ENCODE measurements around the gene TUBA4B.
"Not testable (repeated sequence)": the region's sequence is repeated elsewhere in the genome, so short reads cannot be mapped to it uniquely, and the experiment has no call there.

Gene TUBA4B

GRCh38 chr2:219290381-219291171 lies 37.5 kb downstream of the TUBA4B start:
- no peak for DNase-seq (ENCODE audit: low read depth in 2 of 2)

- no peak for DNase-seq (ENCODE audit: low read depth in 2 of 2)
These were observed 38.4 kb downstream of the TUBA4B start for GRCh38 chr2:219291394-219291793.

DNA sequence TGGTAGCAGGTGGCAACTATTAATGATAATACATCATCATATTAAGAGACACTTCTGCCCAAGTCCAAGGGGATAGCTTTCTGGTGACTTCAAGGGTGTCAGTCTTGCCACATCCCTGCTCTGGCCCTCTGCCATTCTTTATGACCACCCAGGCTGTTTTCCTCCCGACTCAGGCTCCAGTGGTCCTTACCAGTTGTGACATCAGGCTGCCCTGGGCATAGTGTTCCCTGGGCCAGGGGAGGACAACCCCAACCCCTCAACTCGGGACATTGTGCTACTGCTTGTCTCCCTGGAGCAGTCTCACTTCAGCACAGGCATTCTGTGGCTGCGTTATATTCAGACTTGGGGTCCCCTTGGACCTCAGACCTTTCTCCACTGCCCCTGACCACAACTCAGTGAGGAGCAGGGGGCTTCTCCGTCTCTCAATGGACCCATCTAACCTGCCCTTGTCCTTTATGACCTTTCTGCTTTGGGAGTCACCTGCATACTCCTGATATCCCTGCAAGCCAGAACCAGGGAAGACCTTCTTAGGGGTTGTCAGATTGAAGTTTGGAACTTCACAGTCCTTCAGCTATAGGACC lies 39.0 kb downstream of the TUBA4B start:
- no peak for DNase-seq (ENCODE audit: low read depth in 2 of 2)

- no peak for DNase-seq (ENCODE audit: low read depth in 2 of 2)
These were observed 39.6 kb downstream of the TUBA4B start for GRCh38 chr2:219292616-219293015.

- DNase-seq (ENCODE audit: low read depth in 2 of 2) = no peak
These were observed 40.7 kb downstream of the TUBA4B start for GRCh38 chr2:219293736-219294231.

DNA sequence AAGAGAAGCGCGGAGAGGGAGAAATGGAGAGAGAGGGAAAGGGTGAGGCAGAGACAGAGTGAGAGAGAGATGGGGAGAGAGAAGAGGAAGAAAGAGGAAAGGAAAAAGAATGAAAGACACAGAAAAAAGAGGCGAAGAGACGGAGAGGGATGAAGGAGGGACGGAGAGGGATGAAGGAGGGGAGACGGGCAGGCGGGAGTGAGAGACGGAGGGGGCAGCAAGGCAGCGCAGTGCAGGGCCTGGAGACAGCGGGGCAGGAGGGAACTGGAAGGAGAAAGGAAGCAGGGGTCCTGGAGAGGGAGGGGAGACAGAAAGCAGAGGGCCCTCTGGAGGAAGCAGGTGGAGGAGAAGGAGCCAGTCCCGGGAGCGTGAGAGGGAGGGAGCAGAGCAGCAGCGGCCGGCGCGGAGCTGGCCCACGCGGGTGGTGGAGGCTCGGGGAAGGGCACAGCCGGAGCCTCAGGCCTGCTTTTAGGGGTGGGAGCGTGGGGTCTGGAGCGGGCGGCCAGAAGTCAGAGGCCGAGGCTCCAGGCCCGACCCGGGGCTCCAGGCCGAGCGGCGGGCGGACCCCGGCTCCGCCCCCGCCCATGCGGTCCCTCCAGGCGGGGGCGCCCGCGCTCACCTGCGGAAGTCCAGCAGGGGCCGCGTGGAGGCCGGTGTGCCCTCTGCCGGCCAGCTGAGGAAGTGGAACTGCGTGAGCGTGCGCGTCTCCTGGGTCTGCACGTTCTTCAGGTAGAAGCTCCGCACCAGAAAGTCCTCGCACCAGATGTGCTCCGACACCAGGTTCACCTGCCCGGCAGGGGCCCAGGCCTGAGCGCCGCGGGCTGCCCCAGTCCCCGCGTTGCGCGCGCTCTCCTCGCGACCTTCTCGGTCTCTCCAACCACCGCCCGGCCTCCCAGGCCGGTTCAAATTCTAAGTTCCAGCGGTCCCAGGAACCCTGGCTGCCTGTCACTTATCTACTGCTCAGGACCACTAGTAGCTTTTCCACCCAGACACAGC lies 41.6 kb downstream of the TUBA4B start:
- DNase-seq (ENCODE audit: low read depth in 2 of 2) = peak; percentile 80 to 81

DNA sequence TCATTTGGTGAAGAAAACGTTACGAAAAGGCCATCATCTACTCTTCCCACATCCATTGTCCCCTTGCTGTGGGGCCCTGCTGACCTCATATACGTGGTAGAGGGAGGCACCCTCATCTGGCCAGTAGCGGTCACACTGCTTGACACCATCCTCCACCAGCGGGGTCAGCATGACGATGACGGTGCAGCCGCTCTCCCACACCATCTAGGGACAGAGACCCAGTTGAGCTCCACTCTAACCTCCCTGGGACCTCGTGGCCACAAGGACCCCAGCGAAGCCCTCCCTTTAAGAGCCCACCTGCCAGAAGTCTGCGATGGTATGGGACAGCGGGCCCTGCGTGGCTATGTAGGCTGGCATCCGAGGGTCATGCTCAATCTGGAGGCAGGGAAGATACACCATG lies 43.1 kb downstream of the TUBA4B start:
- DNase-seq (ENCODE audit: low read depth in 2 of 2) = no peak

DNA sequence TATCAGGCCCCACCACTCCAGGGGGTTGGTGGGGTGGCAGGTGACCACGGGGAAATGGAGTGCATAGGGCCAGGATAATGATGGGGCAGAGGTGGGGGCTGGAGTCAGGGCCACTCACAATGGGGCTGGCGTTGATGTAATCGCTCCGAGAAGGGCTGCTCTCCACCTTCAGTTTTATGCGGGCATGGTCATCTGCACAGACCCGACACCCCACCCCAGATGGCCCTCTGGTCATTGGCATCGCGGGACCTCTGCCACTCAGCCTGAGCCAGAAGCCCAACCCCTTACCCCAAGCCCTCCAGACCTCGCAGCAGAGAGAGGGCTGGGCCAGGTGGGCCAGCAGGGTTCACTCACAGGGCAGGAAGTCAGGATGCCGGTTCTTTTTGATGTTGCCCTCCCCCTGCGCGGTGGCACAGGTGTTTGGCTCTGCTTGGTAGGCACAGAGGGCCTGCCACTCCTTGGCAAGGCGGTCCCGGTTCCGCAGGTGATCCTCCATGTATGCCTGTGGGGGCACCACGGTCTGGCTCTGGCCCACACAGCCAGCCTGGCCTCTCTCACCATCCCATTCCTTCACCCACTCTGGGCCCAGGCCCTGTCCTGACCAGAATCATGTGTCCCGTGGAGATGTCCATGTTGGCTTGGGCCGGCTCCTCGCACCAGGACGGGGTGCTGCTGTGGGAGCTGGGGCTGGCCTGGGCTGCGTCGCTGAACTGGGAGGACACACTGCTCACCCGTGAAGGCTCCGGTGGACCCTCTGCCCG lies 43.8 kb downstream of the TUBA4B start:
- DNase-seq (ENCODE audit: low read depth in 2 of 2) = no peak

- no peak for DNase-seq (ENCODE audit: low read depth in 2 of 2)
These were observed 44.9 kb downstream of the TUBA4B start for GRCh38 chr2:219297766-219298456.

DNA sequence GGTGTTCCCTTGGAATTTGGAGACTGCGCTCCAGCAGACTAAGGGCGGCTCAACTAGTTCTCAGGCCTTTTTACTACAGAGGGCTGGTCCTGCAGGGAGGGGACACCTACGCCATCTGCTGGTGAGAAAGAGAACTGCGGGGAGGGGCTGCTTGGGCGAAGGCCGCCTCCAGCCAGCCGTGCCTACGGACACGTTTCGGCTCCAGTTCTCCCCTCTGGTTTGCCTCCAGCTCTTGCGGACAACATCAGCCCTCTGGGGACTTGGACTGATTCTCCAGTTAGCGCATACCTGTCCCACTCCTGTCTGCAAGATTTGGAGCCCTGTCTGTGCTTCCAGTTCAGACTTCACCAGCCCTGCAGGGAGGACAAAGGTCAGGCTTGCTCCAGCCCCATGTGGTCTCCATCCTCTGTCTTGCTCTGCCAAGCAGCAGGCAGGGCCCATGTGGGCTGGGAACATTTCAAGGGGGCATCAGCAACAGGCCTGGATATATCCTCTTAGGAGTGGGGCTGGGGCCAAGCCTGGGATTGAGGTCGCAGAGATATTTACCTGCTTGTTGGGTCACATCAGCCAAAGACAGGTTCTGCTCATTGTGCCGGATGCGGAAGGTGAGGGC lies 45.8 kb downstream of the TUBA4B start:
- DNase-seq (ENCODE audit: low read depth in 2 of 2) = peak; percentile 73 to 83

GRCh38 chr2:219299372-219299760 lies 46.3 kb downstream of the TUBA4B start:
- no peak for DNase-seq (ENCODE audit: low read depth in 2 of 2)

DNA sequence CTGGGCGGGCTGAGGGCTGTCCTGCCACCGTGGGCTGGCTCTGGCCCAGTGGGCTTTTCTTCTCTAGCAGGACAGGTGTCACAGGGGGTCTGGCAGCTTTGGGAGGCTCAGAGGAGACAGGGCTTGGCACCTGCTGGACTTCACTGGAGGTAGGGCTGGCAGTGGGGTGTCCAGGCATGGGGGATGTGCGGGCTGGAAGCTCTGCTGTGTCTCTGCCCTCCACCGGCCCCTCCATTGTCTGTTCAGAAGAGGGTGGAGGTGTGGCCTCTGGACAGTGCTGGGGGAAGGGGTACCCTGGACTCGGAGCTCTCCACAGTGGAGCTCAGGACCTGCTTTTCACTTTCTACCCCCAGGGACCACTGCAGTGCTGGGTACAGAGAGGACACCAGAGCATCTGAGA lies 47.0 kb downstream of the TUBA4B start:
- DNase-seq (ENCODE audit: low read depth in 2 of 2) = no peak

DNA sequence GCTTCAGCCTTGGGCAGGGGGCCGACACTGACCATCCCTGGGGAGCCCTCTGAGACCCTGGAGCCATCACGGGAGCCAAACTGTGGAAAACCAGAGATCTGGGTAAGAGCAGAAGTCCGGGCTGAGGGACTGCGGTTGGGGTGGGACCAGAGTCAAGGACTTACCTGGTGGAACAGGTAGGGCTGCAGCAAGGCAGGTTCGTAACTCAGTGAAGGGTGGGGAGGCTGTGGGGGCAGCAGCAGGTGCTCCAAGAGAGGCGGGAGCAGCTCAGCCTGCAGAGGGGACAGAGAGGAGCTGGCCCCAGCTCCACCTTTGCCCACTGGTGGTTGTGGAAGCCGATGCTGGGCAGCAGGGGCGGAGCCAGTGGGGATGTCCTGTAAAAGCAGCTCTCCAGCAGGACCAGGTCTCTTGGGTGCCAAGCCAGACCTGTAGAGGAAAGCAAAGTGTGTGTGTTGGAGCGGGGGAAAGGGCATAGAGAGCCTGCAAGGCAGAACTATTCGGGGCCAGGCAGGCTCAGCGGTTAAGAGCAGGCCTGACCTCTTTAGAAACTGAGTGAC lies 49.4 kb downstream of the TUBA4B start:
- DNase-seq (ENCODE audit: low read depth in 2 of 2) = no peak

DNA sequence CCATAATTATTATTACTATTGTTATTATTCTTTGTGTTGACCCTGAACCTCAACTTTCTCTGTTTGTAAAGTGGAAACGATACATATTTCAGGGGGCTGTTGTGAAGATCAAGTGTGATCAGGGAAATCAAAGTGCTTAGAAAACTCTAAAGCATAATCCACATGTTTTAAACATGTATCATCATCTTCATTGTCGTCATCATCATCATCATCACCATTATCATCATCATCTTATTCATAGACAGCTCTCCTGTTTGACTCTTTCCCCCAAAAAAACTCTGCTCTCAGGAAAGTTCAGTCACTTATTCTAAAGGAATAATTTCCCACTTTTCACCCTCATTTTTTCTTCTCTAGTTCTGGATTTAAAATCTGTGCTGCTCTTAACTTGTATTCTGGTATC lies 51.2 kb downstream of the TUBA4B start:
- DNase-seq (ENCODE audit: low read depth in 2 of 2) = no peak

GRCh38 chr2:219306047-219306446 lies 53.0 kb downstream of the TUBA4B start:
- DNase-seq (ENCODE audit: low read depth in 2 of 2) = no peak

DNA sequence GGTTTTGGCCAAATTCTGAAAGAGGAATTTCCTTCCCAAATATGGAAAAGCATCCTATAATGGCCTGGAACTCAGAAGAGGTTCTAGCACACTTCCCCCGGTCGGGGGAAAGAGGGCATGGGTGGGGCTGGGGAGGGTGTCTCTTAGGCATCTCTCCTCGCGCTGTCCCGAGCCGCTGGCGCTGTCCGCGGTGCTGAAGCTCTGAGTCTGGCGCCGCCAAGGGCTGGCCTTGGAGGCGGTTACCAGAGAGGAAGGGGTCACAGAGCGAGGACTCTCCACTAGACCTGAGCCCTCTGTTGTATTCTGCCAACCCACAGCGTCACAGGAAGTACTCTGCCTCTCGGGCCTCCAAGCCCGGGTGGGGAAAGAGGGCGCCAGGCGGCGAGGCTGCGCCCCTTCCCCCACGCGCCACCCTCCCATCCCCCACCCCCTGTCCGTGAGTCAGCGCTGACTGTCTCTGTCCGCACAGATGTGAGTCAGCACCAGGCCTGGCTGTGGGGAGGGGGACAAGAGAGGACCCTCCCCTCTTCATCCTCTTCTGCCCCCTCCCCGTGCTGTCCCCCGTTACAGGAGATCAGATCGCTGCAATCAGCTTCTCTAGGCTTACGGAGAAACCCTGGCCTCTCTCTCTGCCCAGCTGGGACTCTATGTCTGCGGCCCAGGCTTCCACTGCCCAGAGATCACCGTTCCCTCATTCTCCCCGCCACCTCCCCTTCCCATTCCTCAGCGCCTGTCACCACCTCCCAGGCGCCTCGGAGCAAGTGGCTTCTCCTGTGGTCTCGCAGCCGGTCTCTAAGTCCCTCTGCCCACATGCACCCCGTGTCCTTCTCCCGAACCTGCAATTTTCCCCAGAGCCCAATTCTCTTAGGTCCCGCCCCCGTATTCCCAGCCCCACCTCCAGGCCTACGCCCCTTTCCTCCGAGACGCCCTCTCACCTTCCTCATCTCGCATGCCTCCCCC lies 55.4 kb downstream of the TUBA4B start:
- peak; percentile 32 to 37 for DNase-seq (ENCODE audit: low read depth in 2 of 2)

- DNase-seq (ENCODE audit: low read depth in 2 of 2) = no peak
These were observed 56.2 kb downstream of the TUBA4B start, which contains the start of gene PTPRN for GRCh38 chr2:219309278-219309677. PTPRN (minus strand) TSS chr2:219309401; CDS start chr2:219309332, 69 bp downstream.

DNA sequence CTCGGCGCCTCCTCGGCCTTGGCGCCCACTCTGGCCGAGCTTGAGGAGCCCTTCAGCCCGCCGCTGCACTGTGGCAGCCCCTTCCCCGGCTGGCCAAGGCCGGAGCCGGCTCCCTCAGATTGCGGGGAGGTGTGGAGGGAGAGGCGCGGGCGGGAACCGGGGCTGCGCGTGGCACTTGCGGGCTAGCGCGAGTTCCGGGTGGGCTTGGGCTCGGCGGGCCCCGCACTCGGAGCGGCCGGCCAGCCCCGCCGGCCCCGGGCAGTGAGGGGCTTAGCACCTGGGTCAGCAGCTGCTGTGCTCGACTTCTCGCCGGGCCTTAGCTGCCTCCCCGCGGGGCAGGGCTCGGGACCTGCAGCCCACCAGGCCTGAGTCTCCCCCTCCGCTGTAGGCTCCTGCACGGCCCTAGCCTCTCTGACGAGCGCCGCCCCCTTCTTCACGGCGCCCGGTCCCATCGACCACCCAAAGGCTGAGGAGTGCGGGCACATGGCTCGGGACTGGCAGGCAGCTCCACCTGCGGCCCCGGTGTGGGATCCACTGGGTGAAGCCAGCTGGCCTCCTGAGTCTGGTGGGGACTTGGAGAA lies 59.7 kb downstream of the TUBA4B start:
- not testable (repeated sequence) for DNase-seq (ENCODE audit: low read depth in 2 of 2)
